Neural progenitor cell (in vitro differentiated cells): ENCODE results near the gene RNF213. TPM values are rescaled to one million over a fixed set of nuclear protein-coding genes. Genes with fewer than 3 reads are reported as not detected.
"Not testable (repeated sequence)": the region's sequence is repeated elsewhere in the genome, so short reads cannot be mapped to it uniquely, and the experiment has no call there.

Source experiments
- DNase-seq: peaks from one replicate; pipeline ENCODE4 v3.0.0-alpha.2; 2016; ENCODE audit warnings: low spot score
- H2AFZ ChIP-seq: fragments of 200-600 bp; sonication (generic); replicated peaks from 2 replicates; pipeline ENCODE4 v1.6.1; 2016; ENCODE audit warnings: antibody characterized with exemption
- H3F3A ChIP-seq: fragments of 200-600 bp; sonication (generic); 2 replicates; pipeline ENCODE4 v1.6.1; 2016; ENCODE audit warnings: antibody characterized with exemption, low read depth
- H3K27ac ChIP-seq: fragments of 200-600 bp; sonication (generic); 2 replicates; pipeline ENCODE4 v1.5.1; 2016; ENCODE audit warnings: mild to moderate bottlenecking
- H3K27me3 ChIP-seq: fragments of 200-600 bp; sonication (generic); 2 replicates; pipeline ENCODE4 v1.6.1; 2016; ENCODE audit warnings: mild to moderate bottlenecking, moderate library complexity
- H3K36me3 ChIP-seq: fragments of 200-600 bp; sonication (generic); 2 replicates; pipeline ENCODE4 v1.5.1; 2016
- H3K4me1 ChIP-seq: fragments of 200-600 bp; sonication (generic); 2 replicates; pipeline ENCODE4 v1.6.1; 2016; ENCODE audit warnings: mixed run types
- H3K4me2 ChIP-seq: fragments of 200-600 bp; sonication (generic); 2 replicates; pipeline ENCODE4 v1.6.1; 2016
- H3K4me3 ChIP-seq: fragments of 200-600 bp; sonication (generic); 2 replicates; pipeline ENCODE4 v1.5.1; 2016
- H3K79me2 ChIP-seq: fragments of 200-600 bp; sonication (generic); 2 replicates; pipeline ENCODE4 v1.6.1; 2016; ENCODE audit warnings: low read depth
- H3K9ac ChIP-seq: fragments of 200-600 bp; sonication (generic); 2 replicates; pipeline ENCODE4 v1.6.1; 2016
- H3K9me3 ChIP-seq: fragments of 200-600 bp; sonication (generic); 2 replicates; pipeline ENCODE4 v1.5.1; 2016; ENCODE audit warnings: low read depth
- H4K20me1 ChIP-seq: fragments of 200-600 bp; sonication (generic); 2 replicates; pipeline ENCODE4 v1.6.1; 2016; ENCODE audit warnings: low read depth
- H3K27ac Mint-ChIP-seq: 3 replicates; pipeline ENCODE4 v1.8.0; 2021; ENCODE audit warnings: mixed read lengths
- H3K27me3 Mint-ChIP-seq: 2 replicates; pipeline ENCODE4 v1.8.0; 2022; ENCODE audit warnings: low read depth, mild to moderate bottlenecking, inconsistent platforms, moderate library complexity, mixed read lengths; ENCODE audit not compliant: insufficient read depth
- H3K36me3 Mint-ChIP-seq: 3 replicates; pipeline ENCODE4 v1.8.0; 2021; ENCODE audit warnings: mixed read lengths
- H3K4me1 Mint-ChIP-seq: 3 replicates; pipeline ENCODE4 v1.8.0; 2021; ENCODE audit warnings: mixed read lengths
- H3K4me3 Mint-ChIP-seq: 3 replicates; pipeline ENCODE4 v1.8.0; 2021; ENCODE audit warnings: mild to moderate bottlenecking, moderate library complexity, mixed read lengths
- H3K9me3 Mint-ChIP-seq: 3 replicates; pipeline ENCODE4 v1.8.0; 2020; ENCODE audit warnings: mixed read lengths
- CTCF ChIP-seq: fragments of 200-600 bp; sonication (generic); IDR thresholded peaks from 2 replicates; pipeline ENCODE4 v1.5.1; 2017; ENCODE audit warnings: antibody characterized with exemption, mild to moderate bottlenecking
- EZH2 ChIP-seq: fragments of 200-600 bp; sonication (generic); IDR thresholded peaks from 2 replicates; pipeline ENCODE4 v1.6.1; 2017; ENCODE audit warnings: antibody characterized with exemption, mild to moderate bottlenecking, moderate library complexity
- EZH2phosphoT487 ChIP-seq: fragments of 200-600 bp; sonication (generic); IDR thresholded peaks from 2 replicates; pipeline ENCODE4 v1.6.1; 2017; ENCODE audit warnings: antibody characterized with exemption
- total RNA-seq: library from RNA; depleted of rRNA; stranded (reverse); fragments of >200 nt; gene quantifications from 2 replicates; pipeline ENCODE4 v1.2.3, GENCODE V29; 2015; ENCODE audit warnings: low replicate concordance

Gene RNF213
- total RNA-seq, 1 donor from 2014 or later = 19.8 TPM

DNA sequence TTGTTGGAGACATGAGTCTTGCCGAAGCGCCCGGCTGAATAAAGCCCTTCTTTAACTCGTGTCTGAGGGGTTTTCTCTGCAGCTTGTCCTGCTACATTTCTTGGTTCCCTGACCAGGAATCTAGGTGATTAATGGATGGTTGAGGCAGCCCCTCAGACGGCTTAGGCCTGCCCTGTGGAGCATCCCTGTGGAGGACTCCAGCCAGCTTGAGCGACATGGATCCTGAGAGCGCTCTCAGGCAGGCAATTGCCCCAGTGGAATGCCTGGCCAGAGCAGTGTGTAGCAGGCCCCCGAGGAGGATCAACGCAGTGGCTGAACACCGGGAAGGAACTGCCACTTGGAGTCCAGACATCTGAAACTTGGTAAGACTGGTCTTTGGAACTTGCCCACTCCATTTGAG, 137.0 kb downstream of the RNF213 start:
- no peaks in the 10 kb centered on the region for H3K27me3 ChIP-seq
- peaks cover 9% of the 10 kb centered on the region for H3F3A ChIP-seq
- Mint-ChIP-seq H3K4me3 (no peak overlapping the region), H3K36me3 (peaks cover 2% of the 10 kb centered on the region), H3K4me1 (peaks cover 28% of the 10 kb centered on the region), H3K27me3 (peaks cover 2% of the 10 kb centered on the region), H3K27ac (no peak overlapping the region), H3K9me3 (no peaks in the 10 kb centered on the region)
- H3K36me3 ChIP-seq = no peaks in the 10 kb centered on the region
- no peak overlapping the region for H2AFZ ChIP-seq
- H3K4me3 ChIP-seq = no peak overlapping the region
- no peaks in the 10 kb centered on the region for H4K20me1 ChIP-seq
- H3K4me1 ChIP-seq = peaks cover 21% of the 10 kb centered on the region
- TF ChIP-seq EZH2phosphoT487 (no peak), EZH2 (no peak), CTCF (no peak)
- H3K9me3 ChIP-seq = no peaks in the 10 kb centered on the region
- no peak overlapping the region for H3K9ac ChIP-seq
- no peaks in the 10 kb centered on the region for H3K79me2 ChIP-seq
- peak; percentile 45 for DNase-seq
- no peak overlapping the region for H3K27ac ChIP-seq
- H3K4me2 ChIP-seq = no peak overlapping the region

DNA sequence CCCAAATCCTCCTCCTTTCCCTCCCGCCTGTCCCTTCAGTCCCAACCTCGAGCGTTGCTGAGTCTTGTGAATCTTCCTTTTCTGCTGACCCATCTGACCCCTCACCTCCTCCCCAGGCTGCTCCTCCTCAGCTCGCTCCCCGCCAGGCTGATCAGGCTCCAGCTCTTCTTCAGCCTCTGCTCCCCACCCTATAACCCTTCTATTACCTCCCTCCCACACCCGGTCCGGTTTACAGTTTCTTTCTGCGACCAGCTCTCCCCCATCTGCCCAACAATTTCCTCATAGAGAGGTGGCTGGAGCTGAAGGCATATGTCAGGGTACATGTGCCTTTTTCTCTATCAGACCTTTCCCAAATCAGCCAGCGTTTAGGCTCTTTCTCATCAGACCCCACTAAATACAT, 140.4 kb downstream of the RNF213 start:
- H3K4me2 ChIP-seq, H4K20me1 ChIP-seq, H3K9me3 ChIP-seq, H3K27me3 Mint-ChIP-seq, H3K4me3 ChIP-seq, H3K4me1 Mint-ChIP-seq, H3K9ac ChIP-seq, H3K9me3 Mint-ChIP-seq, H3K27ac ChIP-seq, H3F3A ChIP-seq, DNase-seq, H2AFZ ChIP-seq, H3K79me2 ChIP-seq, H3K36me3 Mint-ChIP-seq, H3K27ac Mint-ChIP-seq, H3K4me3 Mint-ChIP-seq, H3K36me3 ChIP-seq: not testable (repeated sequence)
- Histone ChIP-seq H3K27me3 (peaks cover 12% of the 10 kb centered on the region), H3K4me1 (peaks cover 21% of the 10 kb centered on the region)

- H4K20me1 ChIP-seq, H3K9me3 Mint-ChIP-seq, H3K79me2 ChIP-seq, H3K4me1 Mint-ChIP-seq, H3F3A ChIP-seq, H3K36me3 Mint-ChIP-seq, H3K4me2 ChIP-seq, H2AFZ ChIP-seq, DNase-seq, H3K27ac Mint-ChIP-seq, H3K27me3 Mint-ChIP-seq, H3K9ac ChIP-seq, H3K4me3 Mint-ChIP-seq, H3K27ac ChIP-seq, H3K4me3 ChIP-seq, H3K36me3 ChIP-seq, H3K9me3 ChIP-seq: not testable (repeated sequence)
- H3K4me1 ChIP-seq = peaks cover 21% of the 10 kb centered on the region
- H3K27me3 ChIP-seq = peaks cover 14% of the 10 kb centered on the region
Observed at GRCh38 chr17:80402102-80402501, 141.4 kb downstream of the RNF213 start.

GRCh38 chr17:80402959-80403358, 142.3 kb downstream of the RNF213 start:
- Mint-ChIP-seq H3K4me1 (peaks cover 2% of the 10 kb centered on the region), H3K27ac (no peak overlapping the region), H3K36me3 (no peaks in the 10 kb centered on the region), H3K4me3 (no peak overlapping the region), H3K27me3 (no peaks in the 10 kb centered on the region), H3K9me3 (no peaks in the 10 kb centered on the region)
- DNase-seq = no peak
- no peak overlapping the region for H3K27ac ChIP-seq
- H3K9ac ChIP-seq = no peak overlapping the region
- H2AFZ ChIP-seq = no peak overlapping the region
- H3K36me3 ChIP-seq = no peaks in the 10 kb centered on the region
- H3K4me3 ChIP-seq = no peak overlapping the region
- no peaks in the 10 kb centered on the region for H4K20me1 ChIP-seq
- peaks cover 14% of the 10 kb centered on the region for H3K27me3 ChIP-seq
- no peak for TF ChIP-seq EZH2phosphoT487
- H3F3A ChIP-seq = peaks cover 3% of the 10 kb centered on the region
- peaks cover 17% of the 10 kb centered on the region for H3K4me1 ChIP-seq
- H3K4me2 ChIP-seq = no peak overlapping the region
- no peaks in the 10 kb centered on the region for H3K79me2 ChIP-seq
- H3K9me3 ChIP-seq = no peaks in the 10 kb centered on the region

DNA sequence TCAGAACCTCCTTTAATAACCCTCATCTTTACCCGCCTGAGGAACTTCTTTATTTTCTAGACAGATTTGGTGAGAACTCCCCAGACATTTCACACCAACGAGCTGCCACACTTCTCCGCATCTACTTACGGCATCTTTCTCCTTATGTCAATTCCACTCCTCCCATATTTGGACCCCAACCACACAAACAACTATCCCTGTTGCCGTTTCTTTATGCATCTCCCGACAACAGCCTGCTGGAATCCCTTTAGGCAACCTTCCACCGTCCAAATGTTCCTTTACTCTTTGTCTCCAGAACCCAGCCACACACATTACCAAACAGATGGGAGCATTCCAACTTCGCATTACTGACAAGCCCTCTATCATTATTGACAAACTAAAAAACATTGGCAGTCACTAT, 145.5 kb downstream of the RNF213 start:
- Histone ChIP-seq H3K79me2 (no peaks in the 10 kb centered on the region), H3K4me3 (no peak overlapping the region), H3K27me3 (peaks cover 34% of the 10 kb centered on the region), H3K4me1 (peaks cover 5% of the 10 kb centered on the region), H3K27ac (no peak overlapping the region), H3K4me2 (no peak overlapping the region), H2AFZ (no peak overlapping the region), H4K20me1 (no peaks in the 10 kb centered on the region), H3F3A (no peaks in the 10 kb centered on the region), H3K9ac (no peak overlapping the region), H3K9me3 (no peaks in the 10 kb centered on the region), H3K36me3 (no peaks in the 10 kb centered on the region)
- H3K36me3 Mint-ChIP-seq = no peaks in the 10 kb centered on the region
- no peak overlapping the region for H3K4me3 Mint-ChIP-seq
- TF ChIP-seq EZH2 (no peak), CTCF (no peak), EZH2phosphoT487 (no peak)
- H3K9me3 Mint-ChIP-seq = no peaks in the 10 kb centered on the region
- H3K27me3 Mint-ChIP-seq = no peaks in the 10 kb centered on the region
- H3K27ac Mint-ChIP-seq = no peak overlapping the region
- no peaks in the 10 kb centered on the region for H3K4me1 Mint-ChIP-seq
- DNase-seq = no peak

- H3K4me2 ChIP-seq, H2AFZ ChIP-seq, H3K27ac Mint-ChIP-seq, H3F3A ChIP-seq, H3K4me3 Mint-ChIP-seq, H3K9me3 Mint-ChIP-seq, DNase-seq, H4K20me1 ChIP-seq, H3K27ac ChIP-seq, H3K9me3 ChIP-seq, H3K36me3 ChIP-seq, H3K4me3 ChIP-seq, H3K27me3 Mint-ChIP-seq, H3K9ac ChIP-seq, H3K36me3 Mint-ChIP-seq, H3K4me1 ChIP-seq, H3K4me1 Mint-ChIP-seq, H3K79me2 ChIP-seq: not testable (repeated sequence)
- H3K27me3 ChIP-seq = peaks cover 51% of the 10 kb centered on the region
Observed at GRCh38 chr17:80407917-80408316, 147.3 kb downstream of the RNF213 start.
